HG02840 (cell line): Measurements from ENCODE around the gene TMC1.

ENCODE experiments used
- ATAC-seq: cut with Tn5 transposase; IDR thresholded peaks from one replicate; pipeline ENCODE4 v1.9.1; 2021; ENCODE audit warnings: mild to moderate bottlenecking, moderate library complexity, moderate number of reproducible peaks; ENCODE audit not compliant: unreplicated experiment, low FRiP score

The TMC1 gene

GRCh38 chr9:72733895-72734294 is 212.5 kb downstream of the TMC1 start:
- no peak for ATAC-seq

- ATAC-seq, result no peak
These were observed 213.2 kb downstream of the TMC1 start for GRCh38 chr9:72734631-72735030.

- no peak for ATAC-seq
These were observed 222.4 kb downstream of the TMC1 start for GRCh38 chr9:72743836-72744235.

- no peak for ATAC-seq
These were observed 227.9 kb downstream of the TMC1 start for GRCh38 chr9:72749276-72749675.

- ATAC-seq, result no peak
These were observed 230.1 kb downstream of the TMC1 start for GRCh38 chr9:72751541-72751940.

GRCh38 chr9:72753266-72753893 is 232.0 kb downstream of the TMC1 start:
- ATAC-seq, result no peak

GRCh38 chr9:72755836-72756235 is 234.4 kb downstream of the TMC1 start:
- ATAC-seq, result no peak

GRCh38 chr9:72758944-72759343 is 237.5 kb downstream of the TMC1 start:
- no peak for ATAC-seq

GRCh38 chr9:72763022-72763421 is 241.6 kb downstream of the TMC1 start:
- ATAC-seq, result no peak

- no peak for ATAC-seq
These were observed 248.1 kb downstream of the TMC1 start for GRCh38 chr9:72769546-72769945.

GRCh38 chr9:72772661-72773060 is 251.3 kb downstream of the TMC1 start:
- ATAC-seq, result no peak

GRCh38 chr9:72773570-72773969 is 252.2 kb downstream of the TMC1 start:
- ATAC-seq, result no peak

GRCh38 chr9:72775570-72775969 is 254.2 kb downstream of the TMC1 start:
- ATAC-seq, result no peak

GRCh38 chr9:72779614-72780013 is 258.2 kb downstream of the TMC1 start:
- no peak for ATAC-seq

GRCh38 chr9:72786948-72787347 is 265.5 kb downstream of the TMC1 start:
- ATAC-seq, result no peak

- no peak for ATAC-seq
These were observed 267.7 kb downstream of the TMC1 start for GRCh38 chr9:72788966-72789735.

GRCh38 chr9:72789885-72790284 is 268.5 kb downstream of the TMC1 start:
- no peak for ATAC-seq

- ATAC-seq, result no peak
These were observed 269.6 kb downstream of the TMC1 start for GRCh38 chr9:72790989-72791388.

- no peak for ATAC-seq
These were observed 270.0 kb downstream of the TMC1 start for GRCh38 chr9:72791436-72791835.

GRCh38 chr9:72794946-72795345 is 273.5 kb downstream of the TMC1 start:
- ATAC-seq, result no peak

GRCh38 chr9:72800328-72800994 is 279.1 kb downstream of the TMC1 start:
- ATAC-seq, result no peak

GRCh38 chr9:72805238-72805637 is 283.8 kb downstream of the TMC1 start:
- ATAC-seq, result no peak
